22Rv1 (cell line): ENCODE data around the gene NPIPA2.
"Not testable (repeated sequence)": the region's sequence is repeated elsewhere in the genome, so short reads cannot be mapped to it uniquely, and the experiment has no call there.

ENCODE experiments used
- CTCF ChIP-seq: fragments of 450-650 bp; IDR thresholded peaks from 2 replicates; pipeline ENCODE4 v1.5.1; 2017; ENCODE audit warnings: mild to moderate bottlenecking
- ZFX ChIP-seq: fragments of 450-650 bp; IDR thresholded peaks from 2 replicates; pipeline ENCODE4 v1.6.1; 2017; ENCODE audit warnings: antibody characterized with exemption, borderline replicate concordance

- TF ChIP-seq CTCF, ZFX: not testable (repeated sequence)
Measured at GRCh38 chr16:14789577-14789976, 47.2 kb downstream of the NPIPA2 start.
